ENCODE measurements around the gene RNF214.
"Not testable (repeated sequence)": the region's sequence is repeated elsewhere in the genome, so short reads cannot be mapped to it uniquely, and the experiment has no call there.

Gene RNF214

DNA sequence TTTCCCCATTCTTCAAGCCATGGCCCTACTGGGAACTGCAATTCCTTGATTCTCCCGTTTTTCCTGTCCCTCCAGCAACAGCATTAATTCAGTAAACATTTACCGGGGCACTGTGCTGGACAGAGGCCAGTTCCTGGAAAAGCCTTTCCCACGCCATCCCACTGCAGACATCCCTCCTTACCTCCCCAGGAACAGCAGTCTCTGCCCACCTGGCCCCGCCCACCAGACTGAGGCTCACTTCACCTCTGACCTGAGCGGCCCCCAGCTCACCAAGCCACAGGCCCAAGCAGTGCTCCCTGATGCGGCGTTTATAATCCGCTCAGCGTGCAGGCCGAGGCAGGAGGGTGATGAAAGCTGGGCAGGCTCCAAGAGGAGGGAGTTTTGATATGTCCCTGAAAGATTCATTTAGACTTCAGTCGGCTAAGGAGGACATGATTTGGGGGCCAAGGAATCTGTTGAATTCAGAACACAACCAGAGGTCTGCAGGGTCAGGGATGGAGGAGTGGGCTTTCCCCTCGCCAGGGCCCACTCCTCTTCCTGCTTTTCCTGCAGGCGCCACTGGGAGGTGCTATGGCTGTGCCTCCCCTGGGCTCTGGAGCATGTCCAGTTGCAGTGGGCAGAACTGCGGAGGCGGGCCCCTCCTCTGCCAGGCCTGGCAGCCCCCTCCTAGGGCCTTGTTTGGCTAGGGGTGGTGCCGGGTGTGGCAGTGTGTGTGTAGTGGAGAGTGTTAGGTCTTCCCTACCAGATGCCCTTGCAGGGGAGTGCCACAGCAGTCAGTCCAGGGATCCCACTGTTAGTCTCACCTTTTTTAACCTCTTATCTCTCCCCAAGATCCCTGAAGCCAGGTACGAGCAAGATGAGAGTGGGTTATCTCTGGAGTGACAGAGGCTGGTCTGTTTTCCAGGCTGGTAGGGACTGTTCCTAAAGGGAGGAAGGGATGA is 34.7 kb upstream of the RNF214 start:
- no peak for DNase-seq (ENCODE audit: low read depth)

DNA sequence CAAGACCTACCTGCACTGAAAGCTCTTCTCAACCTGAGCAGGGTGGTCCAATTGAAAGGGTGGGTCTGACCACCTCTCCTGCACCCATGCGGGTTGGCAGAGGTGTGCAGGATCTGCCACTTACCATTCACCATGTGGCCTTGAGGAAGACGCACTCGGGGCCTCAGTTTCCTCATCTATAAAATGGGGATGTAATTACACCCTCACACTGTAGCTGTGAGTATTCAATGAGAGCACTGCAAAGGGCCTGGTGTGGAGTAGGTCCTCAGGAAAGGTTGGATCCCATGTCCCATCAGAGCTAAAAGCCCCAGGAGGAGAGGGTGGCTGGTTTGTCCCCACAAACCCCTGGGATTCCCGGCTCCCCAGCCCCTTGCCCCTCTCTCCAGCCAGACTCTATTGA is 33.9 kb upstream of the RNF214 start:
- DNase-seq (ENCODE audit: low read depth) = no peak

GRCh38 chr11:117199053-117199915 is 33.2 kb upstream of the RNF214 start, which contains the start of gene TAGLN:
TSS of gene TAGLN (plus strand) at chr11:117199370. CDS start at chr11:117203014, 3,644 bp downstream.
- DNase-seq (ENCODE audit: low read depth) = peak; percentile 80

- no peak for DNase-seq (ENCODE audit: low read depth)
Observed at GRCh38 chr11:117199916-117200812, 32.3 kb upstream of the RNF214 start.

GRCh38 chr11:117200813-117201657 is 31.4 kb upstream of the RNF214 start:
- no peak for DNase-seq (ENCODE audit: low read depth)

GRCh38 chr11:117201658-117202305 is 30.7 kb upstream of the RNF214 start:
- no peak for DNase-seq (ENCODE audit: low read depth)

DNA sequence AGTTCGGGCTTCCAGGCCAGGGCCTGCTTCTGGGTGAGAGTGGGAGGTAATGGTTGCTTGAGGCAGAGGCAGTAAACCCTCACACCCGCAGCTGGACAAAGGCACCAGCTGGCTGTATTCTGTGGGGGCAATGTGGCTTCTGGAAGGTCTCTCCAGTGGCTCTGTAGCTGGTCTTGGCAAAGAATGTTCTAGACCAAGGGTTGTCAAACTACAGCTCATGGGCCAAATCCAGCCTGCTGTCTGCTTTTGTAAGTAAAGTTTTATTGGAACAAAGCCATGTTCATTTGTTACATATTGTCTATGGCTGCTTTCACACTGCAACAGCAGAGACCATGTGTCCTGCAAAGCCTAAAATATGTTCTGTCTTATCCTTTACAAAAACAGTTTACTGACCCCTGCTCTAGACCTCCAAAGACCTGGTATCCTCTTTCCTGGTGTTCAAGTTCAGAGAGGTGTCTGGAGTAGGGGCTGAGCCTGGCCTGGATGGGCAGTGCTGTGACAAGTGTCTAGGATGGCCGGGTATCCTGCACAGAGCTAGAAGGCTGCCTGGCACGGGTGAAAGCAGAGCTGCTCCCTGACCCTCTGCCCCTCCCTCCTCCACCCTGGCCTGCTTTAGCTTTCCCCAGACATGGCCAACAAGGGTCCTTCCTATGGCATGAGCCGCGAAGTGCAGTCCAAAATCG is 29.9 kb upstream of the RNF214 start:
- DNase-seq (ENCODE audit: low read depth) = no peak

DNA sequence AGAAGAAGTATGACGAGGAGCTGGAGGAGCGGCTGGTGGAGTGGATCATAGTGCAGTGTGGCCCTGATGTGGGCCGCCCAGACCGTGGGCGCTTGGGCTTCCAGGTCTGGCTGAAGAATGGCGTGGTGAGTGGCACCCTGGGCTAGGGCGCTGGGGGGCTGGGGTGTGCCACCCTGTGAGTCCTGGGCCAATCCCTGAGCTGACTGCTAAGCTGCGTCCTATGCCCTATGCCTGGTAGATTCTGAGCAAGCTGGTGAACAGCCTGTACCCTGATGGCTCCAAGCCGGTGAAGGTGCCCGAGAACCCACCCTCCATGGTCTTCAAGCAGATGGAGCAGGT is 29.4 kb upstream of the RNF214 start:
- DNase-seq (ENCODE audit: low read depth) = no peak

DNA sequence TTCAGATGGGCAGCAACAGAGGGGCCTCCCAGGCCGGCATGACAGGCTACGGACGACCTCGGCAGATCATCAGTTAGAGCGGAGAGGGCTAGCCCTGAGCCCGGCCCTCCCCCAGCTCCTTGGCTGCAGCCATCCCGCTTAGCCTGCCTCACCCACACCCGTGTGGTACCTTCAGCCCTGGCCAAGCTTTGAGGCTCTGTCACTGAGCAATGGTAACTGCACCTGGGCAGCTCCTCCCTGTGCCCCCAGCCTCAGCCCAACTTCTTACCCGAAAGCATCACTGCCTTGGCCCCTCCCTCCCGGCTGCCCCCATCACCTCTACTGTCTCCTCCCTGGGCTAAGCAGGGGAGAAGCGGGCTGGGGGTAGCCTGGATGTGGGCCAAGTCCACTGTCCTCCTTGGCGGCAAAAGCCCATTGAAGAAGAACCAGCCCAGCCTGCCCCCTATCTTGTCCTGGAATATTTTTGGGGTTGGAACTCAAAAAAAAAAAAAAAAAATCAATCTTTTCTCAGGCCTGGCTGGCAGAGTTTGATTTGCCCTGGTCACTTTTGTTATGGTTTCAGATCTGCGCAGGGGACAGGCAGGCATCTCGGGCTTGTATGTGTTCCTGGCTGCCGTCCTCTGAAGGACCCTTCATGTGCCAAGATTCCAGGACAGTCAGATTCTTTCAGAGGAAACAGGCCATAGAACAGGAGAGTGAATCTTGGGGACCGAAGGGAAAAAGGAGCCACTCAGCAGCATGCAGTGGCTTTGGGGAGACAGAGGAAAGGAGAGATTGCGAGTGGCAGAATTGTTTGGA is 28.0 kb upstream of the RNF214 start:
- DNase-seq (ENCODE audit: low read depth) = no peak

DNA sequence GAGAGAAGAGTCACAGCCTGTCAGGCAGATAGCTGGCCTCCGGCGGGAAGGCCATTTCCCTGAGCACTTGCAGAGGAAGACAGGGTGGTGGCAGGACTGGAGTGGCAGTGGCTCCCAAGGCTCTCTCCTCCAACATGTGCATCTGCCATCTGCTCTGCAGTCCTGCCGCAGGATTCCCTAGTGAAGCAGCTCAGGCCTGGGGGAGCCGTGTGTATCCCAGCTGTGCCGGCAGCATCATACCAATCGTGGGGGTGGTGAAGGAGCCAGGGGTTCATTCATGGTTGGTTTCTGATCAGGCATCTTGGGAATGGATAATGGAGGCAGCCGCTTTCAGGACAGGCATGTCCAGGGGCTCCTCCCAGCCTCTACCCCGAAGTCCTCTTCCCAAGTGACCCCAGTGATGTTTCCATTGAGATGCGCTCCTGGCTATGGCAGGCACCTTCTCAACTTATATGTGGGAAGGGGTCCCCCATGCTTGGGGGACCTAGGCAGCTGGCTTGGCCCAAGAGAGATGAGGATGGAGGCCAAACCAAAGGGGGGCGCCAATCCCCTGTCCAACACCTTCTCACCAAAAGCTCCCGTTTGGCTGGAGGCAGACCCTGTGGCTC is 27.2 kb upstream of the RNF214 start:
- DNase-seq (ENCODE audit: low read depth) = no peak

- not testable (repeated sequence) for DNase-seq (ENCODE audit: low read depth)
Observed at GRCh38 chr11:117206111-117206510, 26.4 kb upstream of the RNF214 start.

GRCh38 chr11:117206859-117207258 is 25.6 kb upstream of the RNF214 start:
- DNase-seq (ENCODE audit: low read depth) = not testable (repeated sequence)

DNA sequence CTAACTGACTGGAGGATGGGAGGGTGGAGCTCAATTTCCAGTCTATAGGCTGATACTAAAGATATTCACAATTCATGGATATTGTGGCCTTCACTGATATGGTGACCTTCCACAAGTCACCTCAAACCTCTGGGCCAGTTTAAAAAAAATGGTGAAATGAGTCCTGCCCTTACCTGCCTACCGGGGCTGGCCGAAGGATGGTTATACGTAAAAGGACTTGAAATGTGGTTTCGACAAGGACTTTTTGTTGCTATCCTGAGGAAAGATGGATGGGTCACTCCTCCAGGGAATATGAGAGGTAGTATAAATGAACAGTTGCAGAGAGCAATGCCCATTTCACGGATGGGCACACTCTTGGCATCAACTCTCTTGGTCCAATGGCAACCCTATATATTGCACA is 25.0 kb upstream of the RNF214 start:
- not testable (repeated sequence) for DNase-seq (ENCODE audit: low read depth)

- not testable (repeated sequence) for DNase-seq (ENCODE audit: low read depth)
Observed at GRCh38 chr11:117208710-117209109, 23.8 kb upstream of the RNF214 start.

DNA sequence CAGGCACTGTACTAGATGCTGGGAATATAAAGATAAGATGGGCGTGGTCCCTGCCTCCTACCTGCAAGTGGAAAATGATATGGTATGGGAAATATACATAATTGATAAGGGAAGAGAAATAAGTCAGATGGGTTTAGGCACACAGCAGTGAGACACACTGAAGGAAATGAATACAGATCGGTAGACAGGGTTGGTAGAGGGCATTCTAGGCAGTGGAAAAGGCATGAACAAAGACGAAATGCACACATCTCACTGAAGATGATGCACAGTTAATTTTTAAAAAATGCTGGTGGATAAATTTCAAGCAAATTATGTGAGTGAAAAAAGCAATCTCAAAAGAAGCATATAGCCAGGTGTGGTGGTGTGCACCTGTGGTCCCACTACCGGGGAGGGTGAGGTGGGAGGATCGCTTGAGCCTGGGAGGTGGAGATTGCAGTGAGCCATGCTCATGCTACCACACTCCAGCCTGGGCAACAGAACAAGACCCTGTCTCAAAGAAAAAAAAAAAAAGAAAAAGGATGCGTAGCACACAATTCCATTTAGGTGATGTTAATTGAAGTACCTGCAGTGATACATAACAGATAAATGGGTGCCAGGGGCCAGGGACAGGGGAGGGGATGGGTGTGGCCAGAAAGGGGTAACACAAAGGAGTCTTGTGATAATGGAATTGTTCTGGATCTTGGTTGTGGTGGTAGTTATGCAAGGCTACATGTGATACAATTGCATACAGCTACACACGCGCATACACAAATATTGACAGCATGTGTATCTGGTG is 22.9 kb upstream of the RNF214 start:
- not testable (repeated sequence) for DNase-seq (ENCODE audit: low read depth)

GRCh38 chr11:117210620-117211019 is 21.9 kb upstream of the RNF214 start:
- DNase-seq (ENCODE audit: low read depth) = no peak

DNA sequence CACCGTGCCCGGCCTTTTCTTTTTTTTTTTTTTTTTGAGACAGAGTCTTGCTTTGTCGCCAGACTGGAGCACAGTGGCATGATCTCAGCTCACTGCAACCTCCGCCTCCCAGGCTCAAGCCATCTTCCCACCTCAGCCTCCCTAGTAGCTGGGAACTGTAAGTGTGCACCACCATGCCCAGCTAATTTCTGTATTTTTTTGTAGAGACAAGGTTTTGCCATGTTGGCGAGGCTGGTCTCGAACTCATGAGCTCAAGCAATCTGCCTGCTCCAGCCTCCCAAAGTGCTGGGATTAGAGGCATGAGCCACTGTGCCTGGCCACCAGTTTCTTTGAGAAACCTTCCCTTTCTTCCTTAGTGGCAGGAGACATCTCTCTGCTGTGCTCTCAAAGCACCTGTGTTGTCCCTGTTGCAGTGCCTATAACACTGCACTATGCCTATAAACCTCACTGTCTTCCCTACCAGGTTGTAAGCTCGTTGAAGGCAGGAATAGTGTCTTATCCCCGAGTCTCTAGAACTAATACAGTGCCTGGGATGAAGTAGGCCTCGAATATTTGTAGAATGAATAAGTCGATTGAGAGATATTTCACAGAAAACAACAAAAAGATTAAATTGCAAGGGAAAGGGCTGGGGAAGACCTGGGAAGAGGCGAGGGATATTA is 19.6 kb upstream of the RNF214 start:
- no peak for DNase-seq (ENCODE audit: low read depth)

Measured in GM04504 (cell line).